Upper lobe of right lung (tissue), 1 donor: ENCODE data around the gene ADAMTS2. TPM values are rescaled to one million over a fixed set of nuclear protein-coding genes. Genes with fewer than 3 reads are reported as not detected.

Experiments
- ATAC-seq: fragments of 200-7000 bp; cut with Tn5 transposase; one replicate; pipeline ENCODE4 v1.9.1; 2020; ENCODE audit warnings: mild to moderate bottlenecking, moderate library complexity
- DNase-seq: peaks from one replicate; pipeline ENCODE4 v3.0.0-alpha.2; 2020
- H3K27ac ChIP-seq: fragments of 200-600 bp; one replicate; pipeline ENCODE4 v1.8.0; 2022
- H3K27me3 ChIP-seq: fragments of 200-600 bp; one replicate; pipeline ENCODE4 v1.8.0; 2022; ENCODE audit warnings: mild to moderate bottlenecking
- H3K36me3 ChIP-seq: fragments of 200-600 bp; one replicate; pipeline ENCODE4 v1.8.0; 2022
- H3K4me1 ChIP-seq: fragments of 200-600 bp; one replicate; pipeline ENCODE4 v1.8.0; 2022
- H3K4me3 ChIP-seq: fragments of 200-600 bp; one replicate; pipeline ENCODE4 v1.8.0; 2022; ENCODE audit warnings: mild to moderate bottlenecking
- H3K9me3 ChIP-seq: fragments of 200-600 bp; one replicate; pipeline ENCODE4 v1.8.0; 2022
- CTCF ChIP-seq: fragments of 200-600 bp; IDR thresholded peaks from one replicate; pipeline ENCODE4 v1.8.0; 2022; ENCODE audit warnings: antibody characterized with exemption
- intact Hi-C: fragments of 100-400 bp; cut with DNase I; formaldehyde crosslinking; loops from one replicate; pipeline ENCODE4 v1.11.0; 2022
- total RNA-seq: library from RNA; stranded (reverse); fragmentation: NEBNext Ultra II Directional; extraction: Animal tissue kit (Norgen Biotek cat#: 25700); gene quantifications from one replicate; pipeline ENCODE4 v1.2.1, GENCODE V29; 2021
- donor health status: DM: no; HTN: yes; CAD: no; lungs with severe emphysema.

The ADAMTS2 gene
- total RNA-seq, 1 donor from 2014 or later = 16.4 TPM

- no peak overlapping the region for H3K27ac ChIP-seq
- DNase-seq = no peak
- ATAC-seq = no peak
- H3K27me3 ChIP-seq = no peaks in the 10 kb centered on the region
- no peak for TF ChIP-seq CTCF
- no peaks in the 10 kb centered on the region for H3K9me3 ChIP-seq
- no peak overlapping the region for H3K4me3 ChIP-seq
- intact Hi-C loops = no loop called here
- H3K4me1 ChIP-seq = no peaks in the 10 kb centered on the region
- H3K36me3 ChIP-seq = no peaks in the 10 kb centered on the region
These were observed 212.5 kb downstream of the ADAMTS2 start for GRCh38 chr5:179132586-179133355.

GRCh38 chr5:179131886-179132585, 213.2 kb downstream of the ADAMTS2 start:
- Histone ChIP-seq H3K27me3 (no peaks in the 10 kb centered on the region), H3K9me3 (no peaks in the 10 kb centered on the region), H3K36me3 (no peaks in the 10 kb centered on the region), H3K4me1 (no peaks in the 10 kb centered on the region), H3K27ac (no peak overlapping the region), H3K4me3 (no peak overlapping the region)
- intact Hi-C loops = no loop called here
- no peak for DNase-seq
- no peak for TF ChIP-seq CTCF
- ATAC-seq = no peak

GRCh38 chr5:179131321-179131835, 213.9 kb downstream of the ADAMTS2 start:
- TF ChIP-seq CTCF = no peak
- H3K27me3 ChIP-seq = no peaks in the 10 kb centered on the region
- H3K9me3 ChIP-seq = no peaks in the 10 kb centered on the region
- no peak overlapping the region for H3K4me3 ChIP-seq
- H3K36me3 ChIP-seq = no peaks in the 10 kb centered on the region
- ATAC-seq (no peak), DNase-seq (no peak)
- no peaks in the 10 kb centered on the region for H3K4me1 ChIP-seq
- H3K27ac ChIP-seq = no peak overlapping the region
- intact Hi-C loops = no loop called here

GRCh38 chr5:179130101-179130681, 215.1 kb downstream of the ADAMTS2 start:
- ATAC-seq (no peak), DNase-seq (peak; percentile 51)
- intact Hi-C loops = no loop called here
- Histone ChIP-seq H3K27ac (no peak overlapping the region), H3K27me3 (no peaks in the 10 kb centered on the region), H3K4me3 (no peak overlapping the region), H3K9me3 (no peaks in the 10 kb centered on the region), H3K36me3 (no peaks in the 10 kb centered on the region), H3K4me1 (no peaks in the 10 kb centered on the region)
- no peak for TF ChIP-seq CTCF

- DNase-seq = peak; percentile 58
- Histone ChIP-seq H3K4me1 (no peaks in the 10 kb centered on the region), H3K4me3 (no peak overlapping the region), H3K9me3 (no peaks in the 10 kb centered on the region), H3K36me3 (no peaks in the 10 kb centered on the region), H3K27ac (no peak overlapping the region), H3K27me3 (no peaks in the 10 kb centered on the region)
- ATAC-seq = no peak
- no peak for TF ChIP-seq CTCF
- intact Hi-C loops = no loop called here
These were observed 215.6 kb downstream of the ADAMTS2 start for GRCh38 chr5:179129607-179130071.
